T-cell (primary cell): ENCODE measurements around the gene PARP14. TPM values are rescaled to one million over a fixed set of nuclear protein-coding genes. Genes with fewer than 3 reads are reported as not detected.
A peak's percentile ranks its signal among the peaks of the same experiment; 100 is the strongest.

ENCODE experiments used
- ATAC-seq, 4 experiments: fragments of 200-7000 bp in 3 of 4; fragments of 150-1000 bp in 1 of 4; cut with Tn5 transposase; replicated peaks in 1 of 4; 1 replicate in 3 of 4; 2 replicates in 1 of 4; pipeline ENCODE4 v1.10.0; 2021; ENCODE audit warnings: moderate library complexity in 3 of 4, mild to moderate bottlenecking in 2 of 4, moderate number of reproducible peaks in 1 of 4
- CTCF ChIA-PET, 2 donors: fragments of 300-600 bp; sonication (Branson Sonifier 250); formaldehyde crosslinking; loops; one replicate each; lab custom pipeline; 2022; ENCODE audit warnings: antibody characterized with exemption in 2 of 2; lab: Charles Lee
- POLR2A ChIA-PET, 2 donors: fragments of 300-600 bp; sonication (Branson Sonifier 250); formaldehyde crosslinking; loops; one replicate each; lab custom pipeline; 2022; ENCODE audit warnings: antibody characterized with exemption in 2 of 2; lab: Charles Lee
- DNase-seq, 35 experiments: peaks; one replicate each; pipeline versions ENCODE4 v3.0.0 to v3.0.0-alpha.2; 2013 to 2023
- H3K27ac ChIP-seq: one replicate; pipeline ENCODE4 v1.5.1; 2013; ENCODE audit warnings: low read length
- H3K27me3 ChIP-seq, 2 experiments: replicated peaks in 1 of 2; 1 replicate in 1 of 2; 2 replicates in 1 of 2; pipeline versions ENCODE4 v1.6.1 to v1.7.0; 2013; ENCODE audit warnings: low read length in 1 of 2, mixed read lengths in 1 of 2; ENCODE audit not compliant: control insufficient read depth in 2 of 2, insufficient read depth in 2 of 2; ENCODE audit errors: extremely low read depth in 1 of 2
- H3K36me3 ChIP-seq, 2 donors: 1 replicate in 1 of 2; 2 replicates in 1 of 2; pipeline versions ENCODE4 v1.6.1 to v1.7.0; 2013; ENCODE audit warnings: low read length in 1 of 2; ENCODE audit not compliant: control insufficient read depth in 2 of 2, insufficient read depth in 1 of 2; ENCODE audit errors: extremely low read depth in 1 of 2
- H3K4me1 ChIP-seq, 2 experiments: 1 replicate in 1 of 2; 2 replicates in 1 of 2; pipeline versions ENCODE4 v1.6.1 to v1.7.0; 2013; ENCODE audit warnings: low read length in 2 of 2, mixed read lengths in 1 of 2; ENCODE audit not compliant: insufficient read depth in 2 of 2, control insufficient read depth in 1 of 2; ENCODE audit errors: extremely low read depth in 1 of 2
- H3K4me3 ChIP-seq, 2 donors: 1 replicate in 1 of 2; 2 replicates in 1 of 2; pipeline versions ENCODE4 v1.5.1 to v1.7.0; 2013; ENCODE audit warnings: mild to moderate bottlenecking in 2 of 2, low read length in 1 of 2, moderate library complexity in 1 of 2; ENCODE audit not compliant: control insufficient read depth in 1 of 2; ENCODE audit errors: extremely low read depth in 1 of 2
- H3K9me3 ChIP-seq: 2 replicates; pipeline ENCODE4 v1.7.0; 2013
- H3K27ac Mint-ChIP-seq, 2 donors: one replicate each; pipeline ENCODE4 v1.8.0; 2020 to 2021; ENCODE audit warnings: mild to moderate bottlenecking in 2 of 2, mixed read lengths in 2 of 2
- H3K27me3 Mint-ChIP-seq, 2 donors: one replicate each; pipeline ENCODE4 v1.8.0; 2021 to 2022; ENCODE audit warnings: mixed read lengths in 2 of 2
- H3K36me3 Mint-ChIP-seq: one replicate; pipeline ENCODE4 v1.8.0; 2021; ENCODE audit warnings: mixed read lengths
- H3K4me1 Mint-ChIP-seq, 3 donors: one replicate each; pipeline ENCODE4 v1.8.0; 2020 to 2022; ENCODE audit warnings: mixed read lengths in 3 of 3, mild to moderate bottlenecking in 1 of 3
- H3K4me3 Mint-ChIP-seq, 3 donors: one replicate each; pipeline ENCODE4 v1.8.0; 2020 to 2022; ENCODE audit warnings: mild to moderate bottlenecking in 3 of 3, mixed read lengths in 3 of 3, moderate library complexity in 3 of 3
- H3K9me3 Mint-ChIP-seq, 3 donors: one replicate each; pipeline ENCODE4 v1.8.0; 2020 to 2022; ENCODE audit warnings: mixed read lengths in 3 of 3
- WGBS: methylation state at CpG from one replicate; pipeline ENCODE4 v1.1.5; 2013; ENCODE audit warnings: missing lambda C conversion rate; ENCODE audit not compliant: insufficient coverage; 5-methylcytosine and 5-hydroxymethylcytosine counted together
- total RNA-seq, 35 experiments: library from RNA in 6 of 35; stranded (reverse) in 6 of 35; fragments of 120-200 nt in 1 of 35; gene quantifications; one replicate each; pipeline versions ENCODE4 v1.2.1 to v1.2.4 and lab custom pipeline; 2013 to 2026

The PARP14 gene, protein sequence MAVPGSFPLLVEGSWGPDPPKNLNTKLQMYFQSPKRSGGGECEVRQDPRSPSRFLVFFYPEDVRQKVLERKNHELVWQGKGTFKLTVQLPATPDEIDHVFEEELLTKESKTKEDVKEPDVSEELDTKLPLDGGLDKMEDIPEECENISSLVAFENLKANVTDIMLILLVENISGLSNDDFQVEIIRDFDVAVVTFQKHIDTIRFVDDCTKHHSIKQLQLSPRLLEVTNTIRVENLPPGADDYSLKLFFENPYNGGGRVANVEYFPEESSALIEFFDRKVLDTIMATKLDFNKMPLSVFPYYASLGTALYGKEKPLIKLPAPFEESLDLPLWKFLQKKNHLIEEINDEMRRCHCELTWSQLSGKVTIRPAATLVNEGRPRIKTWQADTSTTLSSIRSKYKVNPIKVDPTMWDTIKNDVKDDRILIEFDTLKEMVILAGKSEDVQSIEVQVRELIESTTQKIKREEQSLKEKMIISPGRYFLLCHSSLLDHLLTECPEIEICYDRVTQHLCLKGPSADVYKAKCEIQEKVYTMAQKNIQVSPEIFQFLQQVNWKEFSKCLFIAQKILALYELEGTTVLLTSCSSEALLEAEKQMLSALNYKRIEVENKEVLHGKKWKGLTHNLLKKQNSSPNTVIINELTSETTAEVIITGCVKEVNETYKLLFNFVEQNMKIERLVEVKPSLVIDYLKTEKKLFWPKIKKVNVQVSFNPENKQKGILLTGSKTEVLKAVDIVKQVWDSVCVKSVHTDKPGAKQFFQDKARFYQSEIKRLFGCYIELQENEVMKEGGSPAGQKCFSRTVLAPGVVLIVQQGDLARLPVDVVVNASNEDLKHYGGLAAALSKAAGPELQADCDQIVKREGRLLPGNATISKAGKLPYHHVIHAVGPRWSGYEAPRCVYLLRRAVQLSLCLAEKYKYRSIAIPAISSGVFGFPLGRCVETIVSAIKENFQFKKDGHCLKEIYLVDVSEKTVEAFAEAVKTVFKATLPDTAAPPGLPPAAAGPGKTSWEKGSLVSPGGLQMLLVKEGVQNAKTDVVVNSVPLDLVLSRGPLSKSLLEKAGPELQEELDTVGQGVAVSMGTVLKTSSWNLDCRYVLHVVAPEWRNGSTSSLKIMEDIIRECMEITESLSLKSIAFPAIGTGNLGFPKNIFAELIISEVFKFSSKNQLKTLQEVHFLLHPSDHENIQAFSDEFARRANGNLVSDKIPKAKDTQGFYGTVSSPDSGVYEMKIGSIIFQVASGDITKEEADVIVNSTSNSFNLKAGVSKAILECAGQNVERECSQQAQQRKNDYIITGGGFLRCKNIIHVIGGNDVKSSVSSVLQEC (N-terminal part only)
- total RNA-seq (10 to 100 TPM; 46.9 to 70.2 (median 47.9) TPM), total RNA-seq (lab: John Stamatoyannopoulos, UW) (88.9 to 704 (median 244) reads per million in 29 experiments)
- 53.7 TPM for total RNA-seq (2013)

DNA sequence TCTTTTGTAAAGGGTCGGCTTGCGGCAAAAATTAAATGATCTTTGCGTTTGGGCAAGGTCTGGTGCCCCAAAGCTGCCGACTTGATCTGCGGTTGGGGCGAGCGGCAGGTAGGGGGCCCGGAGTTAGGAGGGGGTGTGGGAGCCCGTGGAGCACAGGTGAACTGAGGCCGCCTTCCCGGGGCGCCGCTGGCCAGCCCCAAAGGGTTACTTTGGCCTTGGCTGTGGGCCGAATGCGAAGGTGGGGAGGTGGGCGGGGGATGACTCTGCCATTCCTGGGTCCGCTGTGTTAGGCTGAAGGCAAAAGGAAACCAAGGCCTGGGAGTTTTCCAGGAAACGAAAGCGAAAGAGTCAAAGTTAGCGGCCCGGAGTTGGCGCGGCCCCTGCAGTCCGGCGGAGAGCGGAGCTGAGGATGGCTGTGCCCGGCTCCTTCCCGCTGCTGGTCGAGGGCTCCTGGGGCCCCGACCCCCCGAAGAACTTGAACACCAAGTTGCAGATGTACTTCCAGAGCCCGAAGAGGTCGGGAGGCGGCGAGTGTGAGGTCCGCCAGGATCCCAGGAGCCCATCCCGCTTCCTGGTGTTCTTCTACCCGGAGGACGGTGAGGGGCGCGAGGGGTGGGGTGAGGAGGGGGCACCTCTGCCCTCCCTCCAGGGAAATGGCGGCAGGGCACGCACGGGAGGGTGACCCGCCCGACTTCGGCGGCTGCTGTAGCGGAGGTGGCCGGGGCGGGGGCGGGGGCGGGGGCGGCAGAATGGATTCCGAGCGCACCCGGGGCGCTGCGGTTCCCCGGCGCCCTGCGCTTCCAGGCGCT is at the start of gene PARP14:
PARP14 (plus strand) TSS at position 365 of the 809 bp plus-strand sequence; CDS start at position 410, 45 bp downstream.
- CTCF ChIA-PET: interaction anchor here (0.6 to 5.2 kb wide), 7 partner anchors 113 to 296 kb away, joined by 3 to 112 read pairs (median 13); partner anchors contain the start of genes DTX3L (in 1 of the 2), FAM162A (in 1 of the 2), HSPBAP1 (in 1 of the 2) and PARP9 (in 1 of the 2)
- Mint-ChIP-seq H3K9me3 (no peaks in the 10 kb centered on the region), H3K4me3 (peak within 1 kb of the TSS; percentile 93 to 97 (median 94)), H3K27ac (peak within 1 kb of the TSS; percentile 99 to 100), H3K27me3 (no peaks in the 10 kb centered on the region), H3K36me3 (peaks cover 9% of the 10 kb centered on the region), H3K4me1 (peaks cover 64 to 65% (median 65%) of the 10 kb centered on the region in 3 donors)
- POLR2A ChIA-PET: interaction anchor here in 1 of 2 donors (0.7 kb wide), 1 partner anchor 74 kb away, joined by 5 read pairs; no protein-coding TSS in a partner anchor
- peak; percentile 19 to 84 (median 50) for DNase-seq
- under 1% methylated on average over 36 of the region's 63 CpGs for WGBS
- no peaks in the 10 kb centered on the region for H3K27me3 ChIP-seq
- H3K36me3 ChIP-seq: no peaks in the 10 kb centered on the region
- H3K27ac ChIP-seq: peak within 1 kb of the TSS; percentile 96
- H3K9me3 ChIP-seq: no peaks in the 10 kb centered on the region
- ATAC-seq: peak; percentile 64 to 79 (median 67)
- H3K4me3 ChIP-seq: peak within 1 kb of the TSS; percentile 89 to 96
- peaks cover 12 to 35% of the 10 kb centered on the region in 2 experiments for H3K4me1 ChIP-seq

DNA sequence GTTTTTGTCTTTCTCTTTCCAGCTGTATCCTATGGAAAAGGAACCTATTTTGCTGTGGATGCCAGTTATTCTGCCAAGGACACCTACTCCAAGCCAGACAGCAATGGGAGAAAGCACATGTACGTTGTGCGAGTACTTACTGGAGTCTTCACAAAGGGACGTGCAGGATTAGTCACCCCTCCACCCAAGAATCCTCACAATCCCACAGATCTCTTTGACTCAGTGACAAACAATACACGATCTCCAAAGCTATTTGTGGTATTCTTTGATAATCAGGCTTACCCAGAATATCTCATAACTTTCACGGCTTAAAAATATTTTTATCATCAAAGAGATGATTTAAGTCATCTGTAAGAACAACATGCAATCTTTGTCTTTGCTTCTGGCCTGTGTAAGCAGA is 44.9 kb upstream of the PARP14 start:
- ChIA-PET CTCF (interaction anchor here in 1 of 2 donors (0.7 kb wide), 1 partner anchor 20 kb away, joined by 3 read pairs; no protein-coding TSS in a partner anchor), POLR2A (interaction anchor here in 1 of 2 donors (0.6 kb wide), 1 partner anchor 11 kb away, joined by 3 read pairs; no protein-coding TSS in a partner anchor)
- no peaks in the 10 kb centered on the region for H3K27me3 ChIP-seq
- peak overlapping the region in 1 of 2 donors; percentile 19 for H3K27ac Mint-ChIP-seq
- H3K4me3 Mint-ChIP-seq: no peak overlapping the region
- H3K27me3 Mint-ChIP-seq: no peaks in the 10 kb centered on the region
- no peak overlapping the region for H3K4me3 ChIP-seq
- peaks cover 59% of the 10 kb centered on the region for H3K36me3 Mint-ChIP-seq
- no peak overlapping the region for H3K27ac ChIP-seq
- WGBS: 100% methylated on average over 3 of the region's 5 CpGs
- H3K4me1 Mint-ChIP-seq: peaks cover 0 to 5% (median 5%) of the 10 kb centered on the region in 3 donors
- no peaks in the 10 kb centered on the region for H3K4me1 ChIP-seq
- ATAC-seq: no peak
- DNase-seq: no peak
- no peaks in the 10 kb centered on the region for H3K9me3 Mint-ChIP-seq
- no peaks in the 10 kb centered on the region for H3K9me3 ChIP-seq
- H3K36me3 ChIP-seq: peaks cover 0 to 43% of the 10 kb centered on the region in 2 donors

DNA sequence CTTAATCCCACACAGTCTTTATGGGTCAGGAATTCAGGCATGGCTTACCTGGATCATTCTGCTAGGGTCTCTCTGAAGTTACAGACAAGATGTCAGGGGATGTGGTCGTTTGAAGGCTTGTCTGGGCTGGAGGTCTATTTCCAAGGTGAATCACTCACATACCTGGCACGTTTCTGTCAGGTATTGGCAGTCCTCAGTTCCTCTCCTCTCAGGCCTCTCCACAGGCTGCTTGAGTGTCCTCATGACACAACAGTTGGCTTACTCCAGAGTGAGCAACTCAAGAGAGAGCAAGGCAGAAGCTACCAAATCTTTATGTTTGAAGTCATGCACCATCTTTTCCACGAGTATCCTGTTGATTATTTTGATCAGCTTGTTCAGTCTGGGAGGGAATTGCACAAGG is 43.9 kb upstream of the PARP14 start:
- WGBS: 88% methylated on average over 2 of the region's 3 CpGs
- peaks cover 55% of the 10 kb centered on the region for H3K36me3 Mint-ChIP-seq
- no peak overlapping the region for H3K27ac Mint-ChIP-seq
- Histone ChIP-seq H3K4me1 (no peaks in the 10 kb centered on the region), H3K27ac (no peak overlapping the region), H3K4me3 (no peak overlapping the region), H3K36me3 (peaks cover 0 to 40% of the 10 kb centered on the region in 2 donors), H3K9me3 (no peaks in the 10 kb centered on the region), H3K27me3 (no peaks in the 10 kb centered on the region)
- no peaks in the 10 kb centered on the region for H3K27me3 Mint-ChIP-seq
- DNase-seq (no peak), ATAC-seq (no peak)
- H3K4me3 Mint-ChIP-seq: no peak overlapping the region
- H3K4me1 Mint-ChIP-seq: peaks cover 0 to 8% (median 5%) of the 10 kb centered on the region in 3 donors
- CTCF ChIA-PET: no interaction called here
- H3K9me3 Mint-ChIP-seq: no peaks in the 10 kb centered on the region
- POLR2A ChIA-PET: no interaction called here

DNA sequence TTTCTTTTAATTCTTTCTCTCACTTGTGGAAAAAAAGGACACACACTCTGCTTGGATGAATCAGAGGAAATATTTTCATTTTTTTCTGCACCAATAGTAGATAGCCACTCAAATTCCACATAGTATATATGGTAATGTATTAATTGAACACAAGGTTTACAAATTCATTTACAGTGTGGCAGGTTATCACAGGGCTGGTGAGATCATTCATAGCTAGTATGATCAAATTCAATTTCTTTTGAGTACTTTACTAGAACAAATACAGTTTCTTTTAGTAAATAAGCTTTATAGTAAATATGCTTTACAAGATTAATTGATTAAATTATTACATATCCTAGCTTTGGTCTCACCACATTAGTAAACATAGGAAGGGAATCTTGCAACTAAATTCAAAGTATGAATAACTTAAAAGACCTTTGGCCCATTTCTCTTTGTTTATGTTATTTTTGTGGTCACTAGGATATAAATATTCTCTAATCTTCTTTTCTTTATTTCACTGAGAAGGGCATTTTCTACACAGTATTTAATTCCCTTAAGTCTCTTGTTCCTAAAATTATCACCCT is 40.1 kb upstream of the PARP14 start:
- no peaks in the 10 kb centered on the region for H3K27me3 Mint-ChIP-seq
- CTCF ChIA-PET: interaction anchor here in 1 of 2 donors (0.5 to 0.7 kb wide), 3 partner anchors 257 to 495 kb away, joined by 3 to 8 read pairs (median 3); partner anchors contain the start of gene FAM162A
- H3K4me3 ChIP-seq: no peak overlapping the region
- no peaks in the 10 kb centered on the region for H3K4me1 ChIP-seq
- peaks cover 7 to 41% (median 40%) of the 10 kb centered on the region in 3 donors for H3K4me1 Mint-ChIP-seq
- H3K27me3 ChIP-seq: no peaks in the 10 kb centered on the region
- ATAC-seq: no peak
- H3K9me3 Mint-ChIP-seq: no peaks in the 10 kb centered on the region
- POLR2A ChIA-PET: interaction anchor here (0.5 to 0.8 kb wide), 3 partner anchors 11 to 335 kb away, joined by 4 to 8 read pairs (median 4); no protein-coding TSS in a partner anchor
- H3K36me3 Mint-ChIP-seq: peaks cover 32% of the 10 kb centered on the region
- no peak overlapping the region for H3K27ac ChIP-seq
- H3K4me3 Mint-ChIP-seq: no peak overlapping the region
- no peaks in the 10 kb centered on the region for H3K9me3 ChIP-seq
- H3K27ac Mint-ChIP-seq: no peak overlapping the region
- peaks cover 0 to 14% of the 10 kb centered on the region in 2 donors for H3K36me3 ChIP-seq
- no peak for DNase-seq

DNA sequence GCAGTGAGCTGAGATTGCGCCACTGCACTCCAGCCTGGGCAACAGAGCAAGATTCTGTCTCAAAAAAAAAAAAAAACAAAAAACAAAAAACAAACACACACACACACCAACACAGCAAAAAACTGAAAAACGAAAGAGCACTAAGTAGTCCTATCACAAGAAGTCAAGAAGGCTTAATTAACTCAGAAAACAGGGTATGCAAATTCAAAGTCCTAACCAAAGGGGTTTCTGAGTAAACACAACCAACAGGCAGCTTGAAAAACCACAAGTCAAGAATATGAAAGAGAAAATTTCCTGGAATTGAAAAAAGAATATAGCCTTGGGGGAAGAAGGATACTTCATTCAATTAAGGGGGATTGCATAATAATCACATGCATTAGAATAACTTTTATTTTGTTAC is 37.7 kb upstream of the PARP14 start:
- peak overlapping the region in 2 of 3 donors; percentile 17 to 20 for H3K4me3 Mint-ChIP-seq
- WGBS: no CpG with 5 or more reads among the region's 2 CpGs
- Histone ChIP-seq H3K36me3 (no peaks in the 10 kb centered on the region), H3K4me1 (no peaks in the 10 kb centered on the region), H3K27me3 (no peaks in the 10 kb centered on the region), H3K9me3 (no peaks in the 10 kb centered on the region), H3K27ac (no peak overlapping the region), H3K4me3 (no peak overlapping the region)
- no peaks in the 10 kb centered on the region for H3K9me3 Mint-ChIP-seq
- H3K27me3 Mint-ChIP-seq: peaks cover 0 to 4% of the 10 kb centered on the region in 2 donors
- POLR2A ChIA-PET: no interaction called here
- CTCF ChIA-PET: interaction anchor here in 1 of 2 donors (0.6 to 0.7 kb wide), 2 partner anchors 85 to 1099 kb away, joined by 4 to 13 read pairs; no protein-coding TSS in a partner anchor
- no peak for DNase-seq
- H3K27ac Mint-ChIP-seq: peak overlapping the region in 1 of 2 donors; percentile 43
- H3K4me1 Mint-ChIP-seq: peaks cover 7 to 58% (median 51%) of the 10 kb centered on the region in 3 donors
- ATAC-seq: no peak
- H3K36me3 Mint-ChIP-seq: peaks cover 13% of the 10 kb centered on the region
